ENCODE results near the gene PIGR.

DNA sequence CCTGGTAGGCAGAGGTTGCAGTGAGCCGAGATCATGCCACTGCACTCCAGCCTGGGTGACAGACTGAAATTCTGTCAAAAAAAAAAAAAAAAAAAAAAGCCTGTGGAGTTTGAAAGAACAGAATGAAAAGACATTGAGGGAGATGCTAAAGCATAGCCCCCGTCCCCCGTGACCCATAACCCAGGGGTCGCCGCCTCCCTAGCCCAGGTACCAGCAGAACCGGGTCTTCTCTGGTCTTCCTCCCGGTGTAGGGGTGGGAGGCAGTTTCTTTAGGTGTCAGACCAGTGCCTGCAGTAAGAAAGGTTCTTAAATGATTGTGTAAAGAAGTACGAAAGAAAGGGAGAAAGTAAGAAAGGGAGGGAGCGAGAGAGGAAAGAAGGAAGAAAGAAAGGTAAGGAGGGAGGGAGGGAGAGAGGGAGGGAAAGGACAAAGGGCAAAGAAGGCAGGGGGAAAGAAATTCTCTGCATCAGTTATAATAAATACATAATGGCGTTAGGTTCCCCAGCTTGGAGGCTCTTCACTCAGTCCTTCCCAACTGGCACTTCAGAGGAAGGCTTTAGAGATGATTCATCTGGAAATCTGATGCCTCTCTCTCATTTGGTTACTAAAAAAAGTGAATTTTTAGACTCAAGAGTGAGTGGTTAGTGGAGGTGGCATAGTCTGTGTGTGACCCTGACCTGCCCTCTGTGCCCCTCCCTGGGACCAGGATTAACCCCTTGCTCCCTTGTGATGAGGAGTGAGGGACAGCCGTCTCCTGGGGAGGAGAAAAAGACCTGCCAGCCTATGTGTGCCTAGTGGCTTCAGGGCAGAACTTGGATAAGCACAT is 48.0 kb downstream of the PIGR start:
- TF ChIP-seq, protein P1, sequence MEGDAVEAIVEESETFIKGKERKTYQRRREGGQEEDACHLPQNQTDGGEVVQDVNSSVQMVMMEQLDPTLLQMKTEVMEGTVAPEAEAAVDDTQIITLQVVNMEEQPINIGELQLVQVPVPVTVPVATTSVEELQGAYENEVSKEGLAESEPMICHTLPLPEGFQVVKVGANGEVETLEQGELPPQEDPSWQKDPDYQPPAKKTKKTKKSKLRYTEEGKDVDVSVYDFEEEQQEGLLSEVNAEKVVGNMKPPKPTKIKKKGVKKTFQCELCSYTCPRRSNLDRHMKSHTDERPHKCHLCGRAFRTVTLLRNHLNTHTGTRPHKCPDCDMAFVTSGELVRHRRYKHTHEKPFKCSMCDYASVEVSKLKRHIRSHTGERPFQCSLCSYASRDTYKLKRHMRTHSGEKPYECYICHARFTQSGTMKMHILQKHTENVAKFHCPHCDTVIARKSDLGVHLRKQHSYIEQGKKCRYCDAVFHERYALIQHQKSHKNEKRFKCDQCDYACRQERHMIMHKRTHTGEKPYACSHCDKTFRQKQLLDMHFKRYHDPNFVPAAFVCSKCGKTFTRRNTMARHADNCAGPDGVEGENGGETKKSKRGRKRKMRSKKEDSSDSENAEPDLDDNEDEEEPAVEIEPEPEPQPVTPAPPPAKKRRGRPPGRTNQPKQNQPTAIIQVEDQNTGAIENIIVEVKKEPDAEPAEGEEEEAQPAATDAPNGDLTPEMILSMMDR (IDR thresholded peaks at IDR 0.05): no peak
- no peak for TF ChIP-seq POLR2A (IDR thresholded peaks at IDR 0.05)

Data from vagina (tissue), 2 donors.